Activated CD4-positive, alpha-beta T cell treated with anti-CD3 and anti-CD28 coated beads for 48 hours (primary cell): ENCODE results near the gene PLCH1.

Source experiments
- DNase-seq: peaks from one replicate; pipeline ENCODE4 v3.0.0-alpha.2; 2020

PLCH1 gene, protein sequence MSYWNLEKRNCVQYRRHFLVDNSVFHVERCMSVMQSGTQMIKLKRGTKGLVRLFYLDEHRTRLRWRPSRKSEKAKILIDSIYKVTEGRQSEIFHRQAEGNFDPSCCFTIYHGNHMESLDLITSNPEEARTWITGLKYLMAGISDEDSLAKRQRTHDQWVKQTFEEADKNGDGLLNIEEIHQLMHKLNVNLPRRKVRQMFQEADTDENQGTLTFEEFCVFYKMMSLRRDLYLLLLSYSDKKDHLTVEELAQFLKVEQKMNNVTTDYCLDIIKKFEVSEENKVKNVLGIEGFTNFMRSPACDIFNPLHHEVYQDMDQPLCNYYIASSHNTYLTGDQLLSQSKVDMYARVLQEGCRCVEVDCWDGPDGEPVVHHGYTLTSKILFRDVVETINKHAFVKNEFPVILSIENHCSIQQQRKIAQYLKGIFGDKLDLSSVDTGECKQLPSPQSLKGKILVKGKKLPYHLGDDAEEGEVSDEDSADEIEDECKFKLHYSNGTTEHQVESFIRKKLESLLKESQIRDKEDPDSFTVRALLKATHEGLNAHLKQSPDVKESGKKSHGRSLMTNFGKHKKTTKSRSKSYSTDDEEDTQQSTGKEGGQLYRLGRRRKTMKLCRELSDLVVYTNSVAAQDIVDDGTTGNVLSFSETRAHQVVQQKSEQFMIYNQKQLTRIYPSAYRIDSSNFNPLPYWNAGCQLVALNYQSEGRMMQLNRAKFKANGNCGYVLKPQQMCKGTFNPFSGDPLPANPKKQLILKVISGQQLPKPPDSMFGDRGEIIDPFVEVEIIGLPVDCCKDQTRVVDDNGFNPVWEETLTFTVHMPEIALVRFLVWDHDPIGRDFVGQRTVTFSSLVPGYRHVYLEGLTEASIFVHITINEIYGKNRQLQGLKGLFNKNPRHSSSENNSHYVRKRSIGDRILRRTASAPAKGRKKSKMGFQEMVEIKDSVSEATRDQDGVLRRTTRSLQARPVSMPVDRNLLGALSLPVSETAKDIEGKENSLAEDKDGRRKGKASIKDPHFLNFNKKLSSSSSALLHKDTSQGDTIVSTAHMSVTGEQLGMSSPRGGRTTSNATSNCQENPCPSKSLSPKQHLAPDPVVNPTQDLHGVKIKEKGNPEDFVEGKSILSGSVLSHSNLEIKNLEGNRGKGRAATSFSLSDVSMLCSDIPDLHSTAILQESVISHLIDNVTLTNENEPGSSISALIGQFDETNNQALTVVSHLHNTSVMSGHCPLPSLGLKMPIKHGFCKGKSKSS (N-terminal part only)

DNA sequence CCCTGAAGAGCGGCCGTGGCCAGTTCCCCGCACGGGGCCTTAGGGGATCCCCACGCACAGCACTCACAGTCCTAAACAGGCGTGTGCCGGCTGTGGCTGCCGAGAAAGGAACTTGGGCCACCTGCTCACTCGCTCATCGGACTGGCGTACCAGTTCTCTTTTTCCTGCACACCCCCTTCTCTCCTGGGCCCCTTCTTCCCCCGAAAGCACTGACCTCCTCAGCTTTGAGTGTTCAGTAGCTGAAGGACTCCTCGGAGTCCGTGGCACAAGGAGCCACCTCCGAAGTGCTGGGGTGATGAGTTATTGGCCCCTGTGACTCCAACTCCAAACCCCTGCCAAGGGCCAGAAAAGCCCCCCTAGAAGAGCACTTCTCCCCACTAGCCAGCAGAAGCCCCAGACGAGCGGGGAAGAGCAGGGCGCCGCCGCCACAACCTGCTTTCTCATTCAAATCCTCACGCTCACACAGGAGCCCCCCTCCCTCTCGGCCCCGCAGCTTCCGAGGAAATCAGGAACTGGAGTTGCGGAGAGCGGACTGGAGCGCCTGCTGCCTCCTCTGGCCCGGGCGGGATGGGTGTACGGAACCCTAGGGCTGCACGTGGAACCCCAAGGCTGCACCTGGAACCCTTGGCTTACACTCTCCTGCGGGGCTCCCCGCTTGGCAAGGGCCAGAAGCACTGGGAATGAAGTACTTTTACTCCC lies at the start of gene PLCH1:
Gene PLCH1, minus strand, starts transcription at position 446 of the 699 bp plus-strand sequence. CDS start 40,847 bp downstream, outside the sequence.
- peak; percentile 59 for DNase-seq

DNA sequence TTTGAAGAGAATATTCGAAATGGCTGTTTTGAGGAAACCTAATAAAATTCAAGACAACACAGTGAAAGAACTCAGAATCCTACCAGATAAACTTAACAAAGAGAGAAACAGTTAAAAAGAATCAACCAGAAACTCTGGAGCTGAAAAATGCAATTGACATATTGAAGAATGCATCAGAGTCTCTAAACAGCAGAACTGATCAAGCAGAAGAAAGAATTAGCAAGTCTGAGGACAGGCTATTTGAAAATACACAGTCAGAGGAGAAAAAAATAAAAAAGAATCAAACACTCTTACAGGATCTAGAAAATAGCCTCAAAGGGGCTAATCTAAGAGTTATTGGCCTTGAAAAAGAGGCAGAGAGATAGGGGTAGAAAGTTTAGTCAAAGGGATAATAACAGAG lies 47.7 kb upstream of the PLCH1 start:
- no peak for DNase-seq

DNA sequence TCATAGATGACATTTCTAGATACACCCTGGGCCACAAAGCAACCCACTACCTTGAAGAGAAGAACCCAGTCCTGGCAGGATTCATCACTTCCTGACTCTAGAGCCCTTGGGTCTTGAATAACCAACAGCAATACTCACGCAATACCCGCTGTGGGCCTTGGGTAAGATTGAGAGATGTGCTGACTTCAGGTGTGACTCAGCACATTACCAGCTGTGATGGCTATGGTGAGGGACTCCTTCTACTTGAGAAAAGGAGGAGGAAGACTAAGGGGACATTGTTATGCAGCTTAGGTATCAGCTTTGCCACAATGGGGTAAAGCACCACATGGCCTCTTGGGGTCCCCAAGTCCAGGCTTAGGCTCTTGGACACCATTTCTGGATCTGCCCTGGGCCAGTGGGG lies 46.3 kb upstream of the PLCH1 start:
- DNase-seq, result peak; percentile 11

DNA sequence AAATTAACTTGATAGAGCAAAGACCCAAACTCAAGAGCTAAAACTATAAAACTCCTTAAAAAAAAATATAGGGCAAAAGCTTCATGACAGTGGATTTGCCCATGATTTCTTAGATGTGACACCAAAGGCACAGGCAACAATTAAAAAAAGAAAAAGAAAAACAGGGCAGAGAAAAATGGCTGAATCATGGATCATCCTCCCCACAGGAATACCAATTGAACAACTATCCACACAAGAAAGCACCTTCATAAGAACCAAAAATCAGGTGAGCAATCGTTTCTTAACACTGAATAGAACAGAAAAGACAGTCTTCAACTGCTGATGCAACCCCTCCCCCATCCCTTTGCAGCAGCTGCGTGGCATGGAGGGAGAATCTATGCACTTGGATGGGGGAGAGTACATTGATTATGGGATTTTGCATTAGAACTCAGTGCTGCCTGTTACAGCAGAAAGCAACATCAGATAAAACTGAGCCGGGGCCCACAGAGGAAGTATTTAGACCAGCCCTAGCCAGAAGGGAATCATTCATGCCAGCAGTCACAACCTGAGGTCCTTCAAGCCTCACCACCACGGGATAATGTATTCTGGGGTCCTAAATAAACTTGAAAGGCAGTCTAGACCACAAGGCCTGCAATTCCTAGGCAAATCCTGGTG lies 45.5 kb upstream of the PLCH1 start:
- DNase-seq, result no peak

DNA sequence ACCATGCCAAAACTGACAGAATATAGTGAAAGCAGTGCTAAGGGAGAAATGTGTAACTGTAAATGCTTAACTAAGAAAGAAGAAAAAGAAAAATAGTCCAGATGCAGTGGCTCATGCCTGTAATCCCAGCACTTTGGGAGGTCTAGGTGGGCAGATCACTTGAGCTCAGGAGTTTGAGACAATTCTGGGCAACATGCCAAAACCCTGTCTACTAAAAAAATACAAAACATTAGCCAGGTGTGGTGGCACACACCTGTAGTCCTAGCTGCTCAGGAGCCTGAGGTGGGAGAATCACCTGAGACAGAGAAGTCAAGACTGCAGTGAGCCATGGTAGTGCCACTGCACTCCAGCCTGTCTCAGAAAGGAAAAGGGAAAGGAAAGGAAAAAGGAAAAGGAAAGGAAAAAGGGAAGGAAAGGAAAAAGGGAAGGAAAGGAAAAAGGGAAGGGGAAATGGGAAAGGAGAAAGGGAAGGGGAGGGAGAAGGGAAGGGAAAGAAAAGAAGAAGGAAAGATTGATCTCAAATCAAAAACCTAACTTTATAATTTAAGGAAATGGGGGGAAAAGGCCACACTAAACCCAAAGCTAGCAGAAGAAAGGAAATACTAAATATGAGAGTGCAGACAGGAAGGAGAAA lies 40.9 kb upstream of the PLCH1 start:
- DNase-seq, result no peak

DNA sequence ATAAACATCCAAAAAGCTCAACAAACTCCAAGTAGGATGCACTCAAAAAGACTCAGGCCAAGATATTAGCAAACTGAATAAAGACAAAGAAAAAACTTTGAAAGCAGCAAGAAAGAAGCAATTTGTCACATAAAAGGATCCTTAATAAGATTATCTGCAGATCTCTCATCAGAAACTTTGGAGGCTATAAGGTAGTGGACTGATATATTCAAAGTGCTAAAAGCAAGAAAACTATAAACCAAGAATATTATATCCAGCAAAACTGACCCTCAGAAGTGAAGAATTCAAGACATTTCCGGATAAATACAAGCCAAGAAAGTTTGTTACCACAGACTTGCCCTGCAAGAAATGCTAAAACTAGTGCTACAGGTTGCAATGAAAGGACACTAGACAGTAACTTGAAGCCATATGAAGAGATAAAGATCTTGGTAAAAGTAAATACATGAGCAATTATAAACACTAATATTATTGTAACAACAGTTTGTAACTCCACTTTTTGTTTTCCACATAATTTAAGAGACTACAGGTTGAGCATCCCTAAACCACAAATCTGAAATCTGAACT lies 37.6 kb upstream of the PLCH1 start:
- DNase-seq, result no peak

DNA sequence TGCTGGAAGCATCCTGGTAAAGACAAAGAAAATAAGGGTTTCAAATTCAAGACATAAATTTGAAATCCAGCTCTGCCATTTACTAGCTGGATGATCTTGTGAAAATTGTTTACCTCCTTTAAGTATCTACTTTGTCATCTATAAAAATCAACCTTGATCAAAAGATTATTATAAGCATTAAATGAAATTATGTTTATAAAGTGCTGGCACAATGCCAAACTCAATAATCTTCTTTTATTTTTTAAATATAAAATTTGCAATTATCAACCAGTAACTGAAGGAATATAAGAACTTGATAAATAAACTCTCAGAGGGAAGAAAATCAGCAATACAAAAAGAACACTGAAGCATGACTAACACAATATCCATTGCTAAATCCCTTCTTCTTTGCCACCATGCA lies 35.4 kb upstream of the PLCH1 start:
- no peak for DNase-seq

DNA sequence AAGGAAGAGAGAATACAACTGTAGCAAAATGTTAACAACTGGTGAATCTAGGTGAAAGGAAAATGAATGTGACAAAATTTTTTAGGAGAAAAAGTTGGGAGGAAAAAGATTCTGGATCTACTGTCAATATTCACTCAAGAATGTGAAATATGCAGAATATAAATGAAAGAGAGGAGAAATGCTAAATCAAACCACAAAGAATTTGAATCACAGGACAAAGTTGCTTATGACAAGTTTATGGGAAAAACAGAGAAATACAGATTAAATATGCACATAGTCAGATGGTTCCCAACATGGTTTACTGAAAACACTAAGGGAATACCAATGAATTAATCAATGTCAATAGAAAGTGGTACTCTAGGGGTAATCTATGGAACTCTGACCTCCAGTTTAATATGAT lies 33.6 kb upstream of the PLCH1 start:
- DNase-seq, result no peak

DNA sequence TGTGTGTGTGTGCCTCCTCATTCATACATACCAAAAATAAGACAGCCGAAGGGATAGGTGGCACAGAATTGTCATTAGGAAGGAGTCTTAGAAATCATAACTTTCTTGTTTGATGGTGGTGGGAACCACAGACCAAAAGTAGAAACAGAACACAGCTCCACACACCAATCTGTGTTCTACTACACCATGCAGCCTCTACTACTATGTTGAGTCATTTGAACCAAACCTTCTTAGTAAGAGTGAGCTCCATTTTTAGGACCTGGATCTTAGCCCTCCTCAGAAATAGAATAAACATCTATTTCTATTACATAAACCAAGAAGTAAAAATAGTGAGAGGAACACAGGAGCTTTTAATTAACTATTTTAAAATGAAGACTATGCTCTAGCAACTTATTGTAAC lies 27.9 kb upstream of the PLCH1 start:
- no peak for DNase-seq

DNA sequence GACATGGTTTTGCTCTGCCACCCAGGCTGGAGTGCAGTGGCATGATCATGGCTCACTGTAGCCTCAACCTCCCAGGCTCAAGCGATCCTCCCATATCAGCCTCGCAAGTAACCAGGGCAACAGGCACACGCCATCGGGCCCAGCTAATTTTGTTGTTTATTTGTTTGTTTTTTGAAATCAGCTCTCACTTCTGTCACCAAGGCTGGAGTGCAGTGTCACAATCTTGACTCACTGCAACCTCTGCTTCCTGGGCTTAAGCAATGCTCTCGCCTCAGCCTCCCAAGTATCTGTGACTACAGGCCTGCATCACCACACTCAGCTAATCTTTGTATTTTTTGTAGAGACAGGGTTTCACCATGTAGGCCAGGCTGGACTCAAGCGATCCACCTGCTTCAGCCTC lies 26.3 kb upstream of the PLCH1 start:
- DNase-seq, result no peak

DNA sequence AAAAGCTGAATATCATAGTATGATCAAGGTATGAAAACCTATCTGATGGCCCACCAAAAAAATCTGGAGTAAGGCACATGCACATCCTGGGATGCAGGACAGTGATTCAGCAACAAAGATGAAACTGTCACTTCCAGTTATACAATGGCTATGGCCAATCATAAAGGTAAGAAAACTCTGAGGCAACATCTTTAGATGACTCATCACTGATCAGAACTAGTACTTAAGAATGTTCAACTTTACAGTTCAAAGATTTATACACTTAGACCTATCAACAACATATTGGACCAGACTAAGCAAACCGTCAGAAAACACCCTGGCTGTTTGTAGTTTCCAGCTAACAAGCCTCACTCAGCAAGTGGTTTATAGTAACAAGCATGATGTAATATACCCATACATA lies 21.3 kb upstream of the PLCH1 start:
- DNase-seq, result no peak

DNA sequence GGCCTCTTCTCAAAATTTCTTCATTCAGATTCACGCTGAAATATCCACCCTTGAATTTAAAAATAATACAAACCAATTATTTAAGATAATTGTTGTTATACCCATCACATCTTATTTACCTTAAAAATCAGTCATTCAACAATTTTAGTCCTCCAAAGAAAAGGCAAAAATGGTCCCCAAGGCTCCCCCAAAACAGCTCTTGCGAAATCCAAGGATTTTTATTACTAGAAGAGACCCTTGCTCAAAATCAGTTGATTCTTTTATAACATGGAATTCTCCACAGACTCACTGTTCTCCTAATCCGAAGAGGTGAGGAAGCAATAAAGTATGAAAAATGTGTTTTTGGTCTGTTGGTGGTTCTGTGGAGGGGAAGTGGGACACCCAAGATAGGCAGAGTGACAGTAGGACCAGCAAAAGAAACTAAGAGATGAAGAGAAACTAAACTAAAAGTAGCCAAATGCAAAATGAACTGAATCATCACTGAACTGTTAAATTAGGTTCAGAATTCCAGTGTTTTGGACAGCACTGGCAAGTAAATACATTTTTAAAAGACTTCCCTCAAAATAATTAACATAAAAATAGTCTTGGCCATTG lies 19.1 kb upstream of the PLCH1 start:
- no peak for DNase-seq

DNA sequence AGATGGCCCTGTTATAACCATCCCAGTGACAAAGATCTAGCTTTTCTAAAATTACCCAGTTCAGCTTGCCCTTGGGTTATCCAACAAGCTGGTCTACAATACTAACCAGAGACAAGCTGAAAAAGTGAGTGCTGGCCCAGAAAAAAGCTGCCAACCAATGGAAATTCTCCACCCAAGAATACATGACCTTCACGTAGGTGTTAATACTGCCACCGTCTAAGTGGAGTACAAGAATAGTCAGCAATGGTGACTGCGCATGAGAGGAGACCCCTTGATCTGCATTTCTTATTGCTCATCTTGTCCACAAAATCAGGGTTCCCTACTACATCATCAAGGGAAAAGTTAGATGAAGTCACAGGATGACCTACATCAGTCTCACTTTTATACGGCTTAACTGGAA lies 15.8 kb upstream of the PLCH1 start:
- DNase-seq, result no peak

DNA sequence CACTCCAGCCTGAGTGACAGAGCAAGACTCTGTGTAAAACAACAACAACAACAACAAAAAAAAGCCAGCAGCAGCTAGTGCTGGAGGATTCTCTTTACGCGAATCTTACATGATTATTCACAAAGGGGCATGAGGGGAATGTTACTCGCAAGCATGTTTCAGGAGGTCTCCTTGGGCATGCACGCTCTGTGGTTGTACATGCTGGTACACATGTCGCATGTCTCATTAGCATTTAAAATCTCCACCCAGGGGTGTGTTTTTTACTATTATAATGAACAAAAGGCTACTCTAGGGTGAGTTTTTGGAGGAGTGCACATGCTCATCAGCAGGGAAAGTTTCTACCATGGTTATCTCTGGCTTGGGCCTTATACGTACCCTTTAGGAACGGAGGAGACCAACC lies 12.7 kb upstream of the PLCH1 start:
- no peak for DNase-seq

DNA sequence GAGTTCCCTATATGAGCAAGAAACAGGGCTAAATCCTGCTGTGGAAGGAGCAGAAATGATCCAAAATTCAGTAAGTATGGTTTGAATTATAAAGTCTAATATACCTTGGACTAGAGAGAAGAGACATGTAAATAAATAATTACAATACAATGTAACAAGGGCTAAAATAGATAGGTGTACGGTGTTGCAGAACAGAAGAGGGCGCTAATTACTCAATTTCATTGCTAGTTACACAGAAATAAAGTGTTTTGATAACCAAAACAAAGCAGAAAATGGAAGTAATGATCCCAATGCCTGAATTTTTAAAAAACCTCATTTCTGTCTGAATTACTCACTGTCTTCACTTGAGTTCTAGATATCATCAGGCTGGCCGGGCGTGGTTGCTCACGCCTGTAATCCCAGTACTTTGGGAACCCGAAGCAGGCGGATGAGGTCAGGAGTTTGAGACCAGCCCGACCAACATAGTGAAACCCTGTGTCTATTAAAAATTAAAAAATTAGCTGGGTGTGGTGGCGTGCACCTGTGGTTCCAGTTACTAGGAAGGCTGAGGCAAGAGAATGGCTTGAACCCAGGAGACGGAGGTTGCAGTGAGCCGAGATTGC lies 8.3 kb upstream of the PLCH1 start:
- DNase-seq, result no peak

DNA sequence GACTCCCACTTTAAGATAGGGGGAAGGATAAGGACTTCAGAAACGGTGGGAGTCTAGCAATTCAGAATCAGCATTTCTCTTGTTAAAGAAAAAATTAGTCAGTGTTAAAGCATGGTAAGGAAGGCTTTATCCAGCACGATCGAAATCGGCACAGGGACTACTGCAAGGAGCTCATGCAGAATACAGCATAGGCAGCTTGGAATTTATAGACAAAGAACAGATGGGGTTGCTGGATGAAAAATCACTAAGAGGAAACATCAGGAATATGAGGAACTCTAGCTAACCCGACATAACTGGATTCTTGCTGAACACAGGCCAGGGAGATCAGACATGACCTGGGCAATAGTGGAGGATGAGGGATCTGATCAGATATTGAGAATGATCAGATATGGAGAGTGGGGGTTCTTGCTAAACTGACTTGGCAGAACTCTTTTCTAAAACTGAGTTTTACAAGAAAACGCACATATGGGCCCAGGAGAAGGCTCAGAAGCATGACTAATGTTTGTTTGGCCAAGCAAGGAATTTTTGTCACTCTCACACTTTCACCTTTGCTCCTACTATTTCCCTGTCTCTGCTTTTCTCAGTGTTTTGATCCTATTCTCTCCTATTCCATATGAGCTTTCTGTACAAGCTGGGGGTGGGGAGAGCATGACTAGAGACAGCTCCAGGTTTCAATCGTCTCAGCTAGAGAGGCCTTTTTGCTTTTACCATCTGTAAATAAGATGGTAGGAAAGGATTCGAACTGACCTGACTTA lies 3.9 kb upstream of the PLCH1 start:
- DNase-seq, result no peak

DNA sequence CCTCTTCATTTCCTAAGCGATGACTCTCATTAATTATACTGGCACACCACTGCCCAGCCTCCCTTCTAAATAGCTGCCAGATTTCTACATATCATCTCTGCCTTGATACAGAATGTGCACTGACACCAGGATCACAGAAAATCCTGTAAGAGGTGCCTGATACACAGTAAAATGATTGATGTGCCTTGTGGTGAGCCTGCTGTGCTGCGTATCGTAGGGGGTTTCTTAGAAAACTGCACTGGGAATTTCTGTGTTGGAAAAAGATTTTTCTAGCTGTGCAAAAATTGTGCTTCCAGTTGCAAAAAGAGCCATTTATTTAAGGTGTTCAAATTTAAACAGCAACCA lies 3.0 kb upstream of the PLCH1 start:
- DNase-seq, result no peak

DNA sequence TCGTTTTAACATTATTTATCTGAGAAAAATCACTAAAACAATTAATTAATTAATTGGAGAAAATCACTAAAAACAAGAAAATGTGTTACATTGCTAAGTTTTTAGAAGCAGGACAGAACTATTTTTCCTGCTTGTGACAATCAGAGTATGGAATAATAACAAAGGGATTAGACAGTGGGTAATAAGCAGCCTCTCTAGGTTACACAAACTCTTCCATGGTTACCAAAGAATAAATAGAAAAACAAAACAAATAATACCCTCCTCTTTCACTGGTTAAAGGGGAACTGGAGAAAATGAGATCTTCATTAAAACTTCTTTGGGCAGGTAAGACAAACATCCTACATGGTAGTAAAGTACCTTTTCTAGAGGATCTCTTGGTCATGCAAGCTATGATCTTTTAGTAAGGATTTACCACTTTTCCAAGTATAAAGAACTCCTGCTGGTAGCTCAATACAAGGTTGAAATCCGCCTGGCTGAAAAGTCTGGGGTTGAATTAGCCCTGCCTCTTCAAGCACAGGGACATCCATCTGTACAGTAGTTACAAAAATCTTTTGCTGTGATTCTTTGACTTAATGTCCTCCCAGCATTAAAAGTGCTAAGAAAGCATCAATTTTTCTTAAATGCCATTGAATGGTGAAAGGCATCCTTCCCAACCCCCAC lies 2.5 kb upstream of the PLCH1 start:
- DNase-seq, result no peak

DNA sequence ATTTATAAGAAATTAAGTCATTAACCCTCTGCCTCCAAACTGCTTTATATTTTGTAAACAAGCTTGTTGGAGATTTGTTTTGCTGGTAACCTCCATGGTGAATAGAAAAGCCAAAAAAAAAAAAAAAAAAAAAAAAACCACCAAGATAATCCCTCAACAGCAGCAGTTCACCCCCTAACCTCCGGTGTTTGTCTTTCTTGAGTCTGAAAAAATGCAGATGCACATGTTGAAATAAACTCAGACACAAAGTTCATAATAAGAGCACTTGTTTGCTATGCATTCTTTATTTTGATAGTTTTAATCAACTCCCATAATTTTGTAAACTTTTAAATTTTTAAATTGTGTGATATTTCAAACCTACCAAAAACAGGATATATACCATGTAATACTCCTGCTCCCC lies 1.8 kb upstream of the PLCH1 start:
- DNase-seq, result no peak
